Heart left ventricle (tissue), 13 donors: ENCODE measurements around the gene TAF6.

Experiments used
- CTCF ChIP-seq, 12 donors: fragments of 200-600 bp; sonication (generic) in 4 of 12; IDR thresholded peaks; one replicate each; pipeline versions ENCODE4 v1.5.0 to v1.8.0; 2018 to 2022; ENCODE audit warnings: antibody characterized with exemption in 12 of 12, mild to moderate bottlenecking in 5 of 12
- POLR2A ChIP-seq, 2 donors: fragments of 450-650 bp; IDR thresholded peaks; one replicate each; pipeline ENCODE4 v1.6.1; 2017; ENCODE audit warnings: antibody characterized with exemption in 2 of 2, mild to moderate bottlenecking in 2 of 2, moderate library complexity in 2 of 2
- donor health status: ischemic (EF 13 %, LVEDD 7.1; RV severe dilation, severe dysfunction).
- donor health status: DM: no; HTN: yes; CAD: no.
- donor health status: DM: no; HTN: no; CAD: no.
- donor health status: ischemic (EF 25% LVEDD 6.9; RV normal size, moderate dysfunction).
- donor health status: ischemic (EF 25% LVEDD 5.7; RV mildly dilated, moderate dysfunction).
- donor health status: ischemic (EF 35%, LVEDD 5.7; RV mildly dilated, moderate dysfunction).
- donor health status: nonischemic (EF 11% LVEDD 7.7; RV severe dilation, severe dysfunction).
- donor health status: DM: yes; HTN: yes; CAD: no.
- donor health status: PGD.
- donor health status: ischemic (EF 29% LVEDD 5.4; RV normal size, mild dysfunction).
- donor health status: nonischemic (EF 23%, LVEDD 6.1; RV moderate dilation, normal function).

- TF ChIP-seq CTCF (IDR thresholded peaks at IDR 0.05) (no peak), POLR2A (IDR thresholded peaks at IDR 0.05) (no peak)
Observed at GRCh38 chr7:100126239-100126930, 7.2 kb upstream of the TAF6 start.
